Measurements from ENCODE around the gene MYO1B.

MYO1B gene

DNA sequence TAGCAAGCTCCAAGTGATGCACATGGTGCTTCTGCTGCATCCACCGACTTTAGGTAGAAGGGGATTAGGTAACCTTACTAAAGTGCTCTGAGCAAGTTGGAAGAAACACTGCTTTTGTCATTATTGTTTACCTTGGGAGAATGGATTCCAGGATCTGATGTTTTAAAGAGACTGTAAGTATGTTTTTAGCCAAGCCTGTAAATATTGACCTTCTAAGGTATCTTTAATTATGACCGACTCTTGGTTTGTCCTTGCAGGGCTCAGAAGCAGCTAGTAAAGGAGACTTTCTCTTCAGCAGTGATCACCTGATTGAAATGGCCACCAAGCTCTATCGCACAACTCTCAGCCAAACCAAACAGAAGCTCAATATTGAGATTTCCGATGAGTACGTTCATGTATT lies 170.7 kb downstream of the MYO1B start:
- DNase-seq (ENCODE audit: insufficient read length, low spot score), result no peak
- no peak for TF ChIP-seq PAX5 (IDR thresholded peaks at IDR 0.05; ENCODE audit: insufficient read depth, low read length, severe bottlenecking)
- TF ChIP-seq POU2F2 (IDR thresholded peaks at IDR 0.05; ENCODE audit: low read depth, low read length), result no peak
- TF ChIP-seq SPI1 (IDR thresholded peaks at IDR 0.05; ENCODE audit: low read depth, low read length), result no peak
- no peak for TF ChIP-seq POLR2AphosphoS5 (IDR thresholded peaks at IDR 0.05; ENCODE audit: low read depth, low read length)
- TF ChIP-seq POLR2A (IDR thresholded peaks at IDR 0.05; ENCODE audit: low read depth, low read length), result no peak
- FAIRE-seq, result no peak

DNA sequence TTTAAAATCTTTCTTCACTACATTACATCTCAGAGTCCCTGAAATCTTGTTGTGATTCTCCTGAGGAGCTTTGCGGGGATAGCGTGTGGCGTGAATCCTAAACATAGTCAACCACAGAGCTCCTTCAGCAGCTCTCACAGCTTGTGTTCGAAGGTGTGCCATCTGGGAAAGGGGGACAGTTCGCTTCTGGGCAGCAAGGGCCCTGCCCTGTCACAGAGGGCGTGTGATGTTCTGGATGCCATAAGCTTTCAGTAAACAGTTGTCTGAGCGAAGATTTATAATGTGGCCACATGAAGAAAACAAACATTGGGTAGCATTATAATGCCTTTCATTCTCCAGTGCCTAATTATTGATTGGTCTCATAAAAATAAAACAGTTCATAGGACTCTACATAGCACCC lies 172.5 kb downstream of the MYO1B start:
- TF ChIP-seq TAF1 (IDR thresholded peaks at IDR 0.05; ENCODE audit: low read depth, low read length) (no peak), POLR2A (IDR thresholded peaks at IDR 0.05; ENCODE audit: low read depth, low read length) (no peak), SPI1 (IDR thresholded peaks at IDR 0.05; ENCODE audit: low read depth, low read length) (no peak), POLR2AphosphoS5 (IDR thresholded peaks at IDR 0.05; ENCODE audit: low read depth, low read length) (no peak), PAX5 (IDR thresholded peaks at IDR 0.05; ENCODE audit: insufficient read depth, low read length, severe bottlenecking) (no peak), POU2F2 (IDR thresholded peaks at IDR 0.05; ENCODE audit: low read depth, low read length) (no peak)
- FAIRE-seq (no peak), DNase-seq (ENCODE audit: insufficient read length, low spot score) (no peak)

DNA sequence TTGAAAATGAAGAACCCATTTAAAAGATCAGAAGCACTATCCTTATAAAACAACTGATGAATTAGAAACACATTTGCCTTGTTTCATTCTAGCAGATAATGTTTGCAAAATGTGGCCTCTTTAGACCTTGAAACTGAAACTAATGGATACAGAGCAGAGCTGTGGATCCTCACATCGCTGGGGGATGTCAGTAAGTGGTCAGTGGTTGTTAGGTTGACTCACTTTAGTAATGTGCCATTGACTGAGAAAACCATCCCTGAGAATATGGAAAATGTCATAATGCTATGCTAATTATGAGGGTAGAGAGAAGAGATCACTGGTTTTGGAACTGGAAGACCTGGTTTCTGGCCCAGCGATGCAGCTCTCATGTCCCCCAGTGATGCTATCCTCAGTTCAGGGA lies 176.7 kb downstream of the MYO1B start:
- TF ChIP-seq TAF1 (IDR thresholded peaks at IDR 0.05; ENCODE audit: low read depth, low read length) (no peak), POLR2AphosphoS5 (IDR thresholded peaks at IDR 0.05; ENCODE audit: low read depth, low read length) (no peak), SPI1 (IDR thresholded peaks at IDR 0.05; ENCODE audit: low read depth, low read length) (no peak), POLR2A (IDR thresholded peaks at IDR 0.05; ENCODE audit: low read depth, low read length) (no peak)
- no peak for DNase-seq (ENCODE audit: insufficient read length, low spot score)
- FAIRE-seq, result no peak

DNA sequence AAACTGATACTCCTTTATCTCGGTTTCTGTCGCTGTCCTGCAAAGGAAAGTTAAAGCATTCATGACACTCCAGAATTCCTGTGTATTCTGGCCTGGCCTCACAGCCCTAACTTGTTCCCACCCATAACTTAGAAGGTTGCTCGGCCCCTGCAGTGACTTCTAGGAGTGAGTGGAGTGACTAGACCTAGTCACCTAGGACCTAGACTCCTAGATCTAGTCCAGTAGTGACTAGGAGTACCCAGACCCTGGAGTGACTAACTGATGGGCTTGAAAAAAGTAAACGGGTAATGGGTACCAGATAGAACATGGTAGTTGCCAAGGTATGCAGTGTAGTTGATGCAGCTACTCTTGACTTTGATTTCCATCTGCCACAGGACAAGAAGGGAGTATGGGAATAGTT lies 181.8 kb downstream of the MYO1B start:
- no peak for FAIRE-seq
- DNase-seq (ENCODE audit: insufficient read length, low spot score), result no peak
- TF ChIP-seq TAF1 (IDR thresholded peaks at IDR 0.05; ENCODE audit: low read depth, low read length), result no peak
- TF ChIP-seq PAX5 (IDR thresholded peaks at IDR 0.05; ENCODE audit: insufficient read depth, low read length, severe bottlenecking), result no peak
- TF ChIP-seq SPI1 (IDR thresholded peaks at IDR 0.05; ENCODE audit: low read depth, low read length), result no peak
- TF ChIP-seq POLR2AphosphoS5 (IDR thresholded peaks at IDR 0.05; ENCODE audit: low read depth, low read length), result no peak
- TF ChIP-seq POU2F2 (IDR thresholded peaks at IDR 0.05; ENCODE audit: low read depth, low read length), result no peak
- TF ChIP-seq POLR2A (IDR thresholded peaks at IDR 0.05; ENCODE audit: low read depth, low read length), result no peak

DNA sequence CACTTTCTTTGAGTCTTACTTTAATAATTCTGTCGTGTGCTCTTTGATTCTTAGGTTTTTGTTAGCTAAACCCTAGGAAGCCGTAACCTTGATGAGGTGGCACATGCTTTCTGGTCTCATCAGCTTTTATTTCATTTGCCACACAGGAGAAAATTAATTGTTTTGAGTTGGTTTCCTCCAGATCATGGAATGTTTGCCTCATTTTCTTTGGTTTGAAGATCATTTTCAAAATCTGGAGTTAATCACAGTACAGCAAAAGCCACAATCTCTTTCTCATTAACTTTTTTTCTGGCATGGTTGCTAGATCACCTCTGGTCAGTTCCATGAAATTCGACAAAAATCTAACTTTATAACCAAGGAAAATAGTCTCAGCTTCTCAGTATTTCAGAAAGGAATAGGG lies 182.9 kb downstream of the MYO1B start:
- DNase-seq (ENCODE audit: insufficient read length, low spot score), result no peak
- TF ChIP-seq POU2F2 (IDR thresholded peaks at IDR 0.05; ENCODE audit: low read depth, low read length) (no peak), POLR2A (IDR thresholded peaks at IDR 0.05; ENCODE audit: low read depth, low read length) (no peak), TAF1 (IDR thresholded peaks at IDR 0.05; ENCODE audit: low read depth, low read length) (no peak), PAX5 (IDR thresholded peaks at IDR 0.05; ENCODE audit: insufficient read depth, low read length, severe bottlenecking) (no peak), SPI1 (IDR thresholded peaks at IDR 0.05; ENCODE audit: low read depth, low read length) (no peak), POLR2AphosphoS5 (IDR thresholded peaks at IDR 0.05; ENCODE audit: low read depth, low read length) (no peak)
- FAIRE-seq, result no peak

DNA sequence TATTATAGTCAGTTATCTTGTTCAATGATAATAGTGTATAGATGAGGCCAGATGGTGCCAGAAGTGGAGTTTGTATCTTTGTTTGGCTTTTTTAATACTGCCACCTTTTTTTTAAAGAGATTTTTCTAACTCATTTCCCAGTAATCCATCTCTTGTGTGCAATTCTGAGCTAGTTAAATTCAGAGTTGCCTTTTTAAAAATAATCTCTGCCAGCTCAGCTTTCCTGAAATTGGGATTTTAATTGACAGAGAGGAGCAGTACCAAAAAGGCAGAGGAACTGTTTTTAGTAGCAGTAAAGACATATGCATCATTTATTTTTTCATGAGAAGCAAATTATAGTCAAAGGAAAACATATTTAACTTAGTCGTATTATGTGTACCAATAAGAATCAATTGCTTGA lies 185.3 kb downstream of the MYO1B start:
- no peak for FAIRE-seq
- TF ChIP-seq PAX5 (IDR thresholded peaks at IDR 0.05; ENCODE audit: insufficient read depth, low read length, severe bottlenecking) (no peak), POLR2AphosphoS5 (IDR thresholded peaks at IDR 0.05; ENCODE audit: low read depth, low read length) (no peak), TAF1 (IDR thresholded peaks at IDR 0.05; ENCODE audit: low read depth, low read length) (no peak)
- no peak for DNase-seq (ENCODE audit: insufficient read length, low spot score)

DNA sequence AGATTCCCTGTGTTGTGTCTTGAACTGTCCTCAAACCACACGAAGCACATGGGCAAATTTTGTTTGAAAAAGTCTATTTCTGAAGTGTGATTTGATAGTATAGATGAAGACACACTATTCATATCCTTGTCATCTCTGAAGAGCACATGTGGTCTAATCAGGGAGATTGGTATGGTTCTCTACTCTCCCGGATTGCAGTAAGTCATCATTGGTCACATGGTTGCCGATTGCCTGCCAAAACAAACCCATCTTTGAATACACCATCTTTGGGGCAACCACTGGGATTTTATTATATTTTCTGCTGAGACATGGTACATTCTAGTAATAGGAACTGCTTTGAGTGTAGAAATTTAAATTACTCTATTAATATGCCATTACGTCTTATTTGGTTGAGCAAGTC lies 186.9 kb downstream of the MYO1B start:
- no peak for TF ChIP-seq TAF1 (IDR thresholded peaks at IDR 0.05; ENCODE audit: low read depth, low read length)
- no peak for FAIRE-seq

DNA sequence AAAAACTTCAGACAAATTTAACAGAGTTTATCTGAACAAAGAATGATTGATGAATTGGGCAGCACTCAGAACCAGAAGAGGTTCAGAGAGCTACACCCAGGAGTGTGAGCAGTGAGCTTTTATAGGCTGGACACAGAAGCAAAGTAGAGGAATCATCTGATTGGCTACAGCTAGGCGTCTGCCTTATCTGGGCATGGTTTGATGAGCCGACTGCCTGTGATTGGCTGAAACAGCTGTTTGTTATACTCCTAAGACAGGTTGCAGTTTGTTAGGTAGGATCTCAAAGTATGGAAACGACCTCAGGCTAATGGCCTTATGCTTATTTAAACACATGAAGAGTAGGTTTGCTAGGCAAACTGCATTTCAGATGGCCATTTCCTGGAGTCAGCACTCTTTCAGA lies 188.9 kb downstream of the MYO1B start:
- FAIRE-seq (no peak), DNase-seq (ENCODE audit: insufficient read length, low spot score) (no peak)
- TF ChIP-seq TAF1 (IDR thresholded peaks at IDR 0.05; ENCODE audit: low read depth, low read length) (no peak), POU2F2 (IDR thresholded peaks at IDR 0.05; ENCODE audit: low read depth, low read length) (no peak), POLR2A (IDR thresholded peaks at IDR 0.05; ENCODE audit: low read depth, low read length) (no peak), POLR2AphosphoS5 (IDR thresholded peaks at IDR 0.05; ENCODE audit: low read depth, low read length) (no peak), SPI1 (IDR thresholded peaks at IDR 0.05; ENCODE audit: low read depth, low read length) (no peak), PAX5 (IDR thresholded peaks at IDR 0.05; ENCODE audit: insufficient read depth, low read length, severe bottlenecking) (no peak)

More for the DNA sequence above, 186.9 kb downstream of the MYO1B start:
- DNase-seq (ENCODE audit: insufficient read length, low spot score), result no peak

DNA sequence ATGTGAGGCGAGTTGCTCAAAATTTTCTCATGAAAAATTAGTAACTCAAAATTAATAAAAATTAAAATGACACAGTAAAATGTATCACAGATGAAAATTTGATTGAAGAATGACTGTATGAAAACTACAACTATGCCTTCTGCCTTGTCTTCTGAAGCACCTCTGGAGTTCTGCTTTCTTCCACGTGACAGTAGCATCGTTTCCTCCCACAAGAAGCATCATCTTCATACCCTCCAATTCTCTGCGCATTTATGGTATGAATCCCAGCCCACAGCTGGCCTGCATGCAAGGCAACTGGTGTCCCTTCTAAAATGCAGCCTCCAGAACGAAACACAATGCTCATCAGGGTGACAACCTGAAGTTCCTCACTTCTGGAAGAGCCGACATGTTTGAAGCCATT lies 189.9 kb downstream of the MYO1B start:
- TF ChIP-seq SPI1 (IDR thresholded peaks at IDR 0.05; ENCODE audit: low read depth, low read length) (no peak), TAF1 (IDR thresholded peaks at IDR 0.05; ENCODE audit: low read depth, low read length) (no peak), POLR2A (IDR thresholded peaks at IDR 0.05; ENCODE audit: low read depth, low read length) (no peak), POU2F2 (IDR thresholded peaks at IDR 0.05; ENCODE audit: low read depth, low read length) (no peak), POLR2AphosphoS5 (IDR thresholded peaks at IDR 0.05; ENCODE audit: low read depth, low read length) (no peak), PAX5 (IDR thresholded peaks at IDR 0.05; ENCODE audit: insufficient read depth, low read length, severe bottlenecking) (no peak)
- no peak for FAIRE-seq
- DNase-seq (ENCODE audit: insufficient read length, low spot score), result no peak

DNA sequence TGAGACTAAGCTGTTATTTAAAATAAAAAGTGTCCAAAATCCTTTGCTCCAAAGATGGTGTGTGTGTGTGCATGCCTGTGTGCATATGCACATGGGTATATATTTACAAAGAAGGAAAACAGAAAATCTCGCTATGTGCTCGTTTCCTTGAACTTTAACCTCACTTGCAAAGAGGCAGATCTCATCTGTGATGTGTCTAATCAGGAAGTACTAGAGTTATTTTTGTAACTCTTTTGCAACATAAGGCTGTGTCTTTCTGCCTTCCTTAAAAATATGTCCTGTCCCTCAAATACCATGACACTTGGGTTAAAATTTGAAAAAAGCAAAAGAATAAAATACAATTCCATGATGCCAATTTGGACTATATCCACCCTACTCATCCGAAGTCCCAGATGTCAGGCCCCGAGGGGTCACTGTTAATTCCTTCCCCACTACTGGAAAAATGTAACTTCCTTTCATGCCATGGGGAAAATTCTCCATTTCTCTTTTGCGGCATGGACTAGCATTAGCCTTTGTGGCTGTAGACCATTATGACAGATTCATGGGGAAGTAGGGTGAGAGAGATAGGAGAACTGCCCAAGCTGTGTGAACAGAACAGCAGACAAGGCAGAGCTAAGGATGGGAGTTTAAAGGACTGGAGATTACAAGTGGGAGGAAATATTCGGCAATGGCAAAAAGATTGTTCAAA lies 191.3 kb downstream of the MYO1B start:
- DNase-seq (ENCODE audit: insufficient read length, low spot score) (no peak), FAIRE-seq (no peak)
- TF ChIP-seq POU2F2 (IDR thresholded peaks at IDR 0.05; ENCODE audit: low read depth, low read length) (no peak), POLR2AphosphoS5 (IDR thresholded peaks at IDR 0.05; ENCODE audit: low read depth, low read length) (no peak), TAF1 (IDR thresholded peaks at IDR 0.05; ENCODE audit: low read depth, low read length) (no peak), PAX5 (IDR thresholded peaks at IDR 0.05; ENCODE audit: insufficient read depth, low read length, severe bottlenecking) (no peak), SPI1 (IDR thresholded peaks at IDR 0.05; ENCODE audit: low read depth, low read length) (no peak)
